ENCODE data around the gene METTL1.

DNA sequence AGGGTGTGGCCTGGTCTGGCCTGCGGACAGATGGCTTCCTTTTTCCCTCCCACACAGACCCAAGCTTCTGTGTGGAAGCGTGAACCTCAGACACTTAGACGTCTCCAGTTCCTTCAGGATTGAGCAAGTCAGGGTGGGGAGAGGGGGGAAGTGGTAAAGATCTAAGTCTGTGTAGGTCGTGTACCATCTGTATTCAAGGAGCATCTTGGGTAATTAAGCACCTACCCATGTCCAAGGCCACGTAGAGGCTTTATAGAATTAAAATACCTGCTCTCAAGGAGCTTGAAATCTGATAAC is 44.9 kb upstream of the METTL1 start:
- TF ChIP-seq POLR2AphosphoS5 (IDR thresholded peaks at IDR 0.05; ENCODE audit: low read depth, low read length): no peak
- TF ChIP-seq POLR2A (IDR thresholded peaks at IDR 0.05; ENCODE audit: low read depth, low read length): no peak
